NCI-H1694 treated with DMSO at 0.1 percent for 48 hours (cell line): ENCODE results near the gene A2ML1.
"Not testable (repeated sequence)": the region's sequence is repeated elsewhere in the genome, so short reads cannot be mapped to it uniquely, and the experiment has no call there.

Experiments used
- DNase-seq: peaks from one replicate; lab custom pipeline; 2025; lab: John Stamatoyannopoulos, UW

A2ML1 gene

GRCh38 chr12:8822298-8822697, at the start of gene A2ML1:
TSS of gene A2ML1 (plus strand) at chr12:8822621. CDS start at chr12:8822652, 31 bp downstream.
- DNase-seq, result no peak

DNA sequence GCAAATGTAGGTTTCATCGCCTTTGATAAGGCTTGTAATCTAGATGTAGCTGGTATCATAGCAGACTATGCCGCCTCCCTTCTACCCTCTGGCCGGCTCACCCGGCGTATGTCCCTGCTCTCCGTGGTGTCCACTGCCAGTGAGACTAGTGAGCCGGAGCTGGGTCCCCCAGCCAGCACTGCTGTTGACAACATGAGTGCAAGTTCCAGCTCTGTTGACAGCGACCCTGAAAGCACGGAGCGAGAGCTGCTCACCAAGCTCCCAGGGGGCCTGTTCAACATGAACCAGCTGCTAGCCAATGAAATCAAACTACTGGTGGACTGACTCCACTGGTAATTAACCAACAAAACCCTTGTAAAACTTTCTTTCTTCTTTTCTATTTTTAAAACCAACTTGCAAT, 49.0 kb upstream of the A2ML1 start:
- DNase-seq, result no peak

GRCh38 chr12:8779281-8779680, 43.1 kb upstream of the A2ML1 start:
- DNase-seq, result no peak

DNA sequence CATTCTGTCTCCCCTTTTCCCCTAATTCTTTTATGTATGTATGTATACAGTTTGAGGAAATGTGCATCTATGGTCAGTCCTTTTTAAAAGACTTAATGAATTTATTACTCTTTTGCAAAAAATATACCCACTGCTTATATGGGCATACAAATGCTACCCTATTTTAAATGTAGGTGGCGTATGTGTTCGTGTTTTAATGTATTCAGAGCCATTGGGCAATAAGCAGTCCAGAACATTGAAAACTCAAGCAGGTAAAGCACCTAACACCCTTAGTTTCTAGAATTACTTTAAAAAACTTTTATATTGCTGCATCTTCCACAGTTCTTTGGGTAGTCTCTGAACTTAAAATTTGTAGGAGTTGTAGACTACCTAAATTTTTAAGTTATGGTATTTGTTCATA, 42.6 kb upstream of the A2ML1 start:
- no peak for DNase-seq

GRCh38 chr12:8780389-8780788, 42.0 kb upstream of the A2ML1 start:
- DNase-seq, result peak; percentile 4

GRCh38 chr12:8781381-8782127, 40.9 kb upstream of the A2ML1 start:
- DNase-seq, result no peak

DNA sequence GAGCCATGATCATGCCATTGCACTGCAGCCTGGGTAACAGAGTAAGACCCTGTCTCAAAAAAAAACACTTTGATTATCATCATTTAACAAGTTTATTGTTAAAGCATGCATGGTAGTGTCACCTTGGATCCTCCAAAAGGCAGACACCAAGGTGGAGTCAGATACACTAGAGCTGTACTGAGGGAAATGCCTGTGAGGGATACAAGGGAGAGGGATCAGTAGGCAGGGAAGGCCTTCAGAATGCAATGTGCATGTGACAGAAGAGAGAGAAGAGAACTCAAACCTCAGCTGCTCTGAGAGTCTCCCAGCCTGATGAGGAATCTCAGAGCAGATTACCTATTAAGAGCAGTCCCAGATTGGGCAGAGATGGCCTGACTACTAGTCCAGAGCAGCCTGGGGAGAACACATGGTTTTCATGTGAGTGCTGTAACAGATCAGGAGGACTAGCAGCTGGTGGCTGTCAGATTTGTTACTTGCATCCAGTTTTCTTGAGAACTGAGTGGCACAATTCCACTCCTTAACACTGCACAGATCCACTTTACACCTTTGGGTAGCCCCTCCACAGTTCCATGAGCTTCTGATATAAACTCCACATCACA, 38.0 kb upstream of the A2ML1 start:
- DNase-seq, result no peak

DNA sequence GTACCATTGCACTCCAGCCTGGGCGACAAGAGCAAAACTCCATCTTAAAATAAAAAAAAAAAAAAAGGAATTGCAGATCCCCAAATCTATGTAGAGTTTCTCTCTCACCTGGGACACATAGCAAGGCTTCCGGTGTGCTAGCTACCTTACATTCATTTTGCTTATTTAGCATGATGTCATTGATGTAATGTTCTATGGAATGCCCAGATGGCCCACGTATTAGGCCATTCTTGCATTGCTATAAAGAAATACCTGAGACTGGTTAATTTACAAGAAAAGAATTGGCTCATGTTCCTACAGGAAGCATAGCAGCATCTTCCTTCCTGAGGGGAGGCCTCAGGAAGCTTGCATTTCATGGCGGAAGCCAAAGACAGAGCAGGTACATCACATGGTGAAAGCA, 36.9 kb upstream of the A2ML1 start:
- DNase-seq, result no peak

- DNase-seq, result not testable (repeated sequence)
Observed at GRCh38 chr12:8787206-8787605, 35.2 kb upstream of the A2ML1 start.

- not testable (repeated sequence) for DNase-seq
Observed at GRCh38 chr12:8788706-8789105, 33.7 kb upstream of the A2ML1 start.

GRCh38 chr12:8789341-8790013, 32.9 kb upstream of the A2ML1 start:
- DNase-seq, result not testable (repeated sequence)

GRCh38 chr12:8793226-8793625, 29.2 kb upstream of the A2ML1 start:
- DNase-seq, result not testable (repeated sequence)

DNA sequence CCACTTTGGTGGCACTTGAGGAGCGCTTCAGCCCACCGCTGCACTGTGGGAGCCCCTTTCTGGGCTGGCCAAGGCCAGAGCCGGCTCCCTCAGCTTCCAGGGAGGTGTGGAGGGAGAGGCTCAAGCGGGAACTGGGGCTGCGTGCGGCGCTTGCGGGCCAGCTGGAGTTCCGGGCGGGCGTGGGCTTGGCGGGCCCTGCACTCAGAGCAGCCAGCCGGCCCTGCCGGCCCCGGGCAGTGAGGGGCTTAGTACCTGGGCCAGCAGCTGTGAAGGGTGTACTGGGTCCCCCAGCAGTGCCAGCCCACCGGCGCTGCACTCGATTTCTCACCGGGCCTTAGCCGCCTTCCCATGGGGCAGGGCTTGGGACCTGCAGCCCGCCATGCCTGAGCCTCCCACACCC, 27.8 kb upstream of the A2ML1 start:
- not testable (repeated sequence) for DNase-seq

- no peak for DNase-seq
Observed at GRCh38 chr12:8796831-8797626, 25.4 kb upstream of the A2ML1 start.

GRCh38 chr12:8801213-8801612, 21.2 kb upstream of the A2ML1 start:
- DNase-seq, result not testable (repeated sequence)

GRCh38 chr12:8804833-8805232, 17.6 kb upstream of the A2ML1 start:
- not testable (repeated sequence) for DNase-seq

DNA sequence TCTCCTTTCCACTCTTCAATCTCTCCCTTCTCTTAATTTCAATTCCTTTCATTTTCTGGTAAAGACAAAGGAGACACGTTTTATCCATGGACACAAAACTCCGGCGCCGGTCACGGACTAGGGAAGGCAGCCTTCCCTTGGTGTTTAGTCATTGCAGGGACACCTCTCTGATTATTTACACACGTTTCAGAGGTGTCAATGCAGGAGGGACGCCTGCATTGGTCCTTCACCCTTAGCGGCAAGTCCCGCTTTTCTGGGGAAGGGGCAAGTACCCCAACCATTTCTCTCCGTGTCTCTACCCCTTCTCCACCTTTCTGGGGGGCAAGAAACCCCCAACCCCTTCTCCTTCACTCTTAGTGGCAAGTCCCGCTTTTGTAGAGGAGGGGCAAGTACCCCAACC, 16.9 kb upstream of the A2ML1 start:
- DNase-seq, result not testable (repeated sequence)

- not testable (repeated sequence) for DNase-seq
Observed at GRCh38 chr12:8807084-8807483, 15.3 kb upstream of the A2ML1 start.

GRCh38 chr12:8810112-8810511, 12.3 kb upstream of the A2ML1 start:
- not testable (repeated sequence) for DNase-seq

DNA sequence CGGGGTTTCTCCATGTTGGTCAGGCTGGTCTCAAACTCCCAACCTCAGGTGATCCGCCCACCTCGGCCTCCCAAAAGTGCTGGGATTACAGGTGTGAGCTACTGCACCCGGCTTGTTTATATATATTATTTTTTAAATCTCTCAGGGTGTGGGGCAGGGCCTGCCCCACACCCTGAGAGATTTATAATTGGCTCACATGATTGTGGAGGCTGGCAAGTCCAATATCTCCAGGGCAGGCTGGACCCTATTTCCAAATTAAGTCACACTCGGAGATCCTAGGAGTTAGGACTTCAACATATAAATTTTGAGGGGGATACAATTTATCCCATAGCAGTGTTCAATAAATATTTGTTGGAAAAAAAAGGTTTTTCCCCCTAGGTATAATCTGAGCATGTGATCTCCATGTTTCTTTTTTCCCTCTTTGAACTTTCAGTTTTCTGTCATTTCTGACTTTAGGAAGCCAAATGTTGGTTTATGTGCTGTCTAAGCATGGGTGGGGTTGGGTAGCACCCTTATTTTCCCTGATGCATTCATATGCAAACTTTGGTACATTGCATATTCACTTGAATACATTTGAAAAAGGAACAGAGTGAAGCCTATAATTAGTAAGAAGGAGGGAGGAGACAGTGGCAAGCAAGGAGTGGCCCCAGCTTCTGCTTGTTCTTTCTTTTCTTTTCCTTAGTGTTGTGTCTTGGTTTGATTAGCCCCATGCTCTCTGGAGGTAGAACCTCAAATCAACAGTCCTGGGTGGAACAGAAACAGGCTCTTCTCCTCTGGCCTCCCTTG, 8.7 kb upstream of the A2ML1 start:
- no peak for DNase-seq

GRCh38 chr12:8816448-8817050, 5.9 kb upstream of the A2ML1 start:
- DNase-seq, result no peak
